Osteoblast (primary cell): ENCODE data around the gene MIPOL1. TPM values are rescaled to one million over a fixed set of nuclear protein-coding genes. Genes with fewer than 3 reads are reported as not detected.
"Not testable (repeated sequence)": the region's sequence is repeated elsewhere in the genome, so short reads cannot be mapped to it uniquely, and the experiment has no call there.

Source experiments
- DNase-seq: peaks from one replicate; pipeline ENCODE4 v3.0.0; 2011; ENCODE audit warnings: low spot score, mixed read lengths; ENCODE audit not compliant: insufficient read length; ENCODE audit errors: missing footprints
- H2AFZ ChIP-seq: 2 replicates; pipeline ENCODE4 v1.6.0; 2011; ENCODE audit warnings: mild to moderate bottlenecking, low read length
- H3K27ac ChIP-seq: 2 replicates; pipeline ENCODE4 v1.5.1; 2011; ENCODE audit warnings: mild to moderate bottlenecking, low read depth, low read length, moderate library complexity
- H3K27me3 ChIP-seq: 2 replicates; pipeline ENCODE4 v1.6.0; 2012; ENCODE audit warnings: mild to moderate bottlenecking, control low read depth, inconsistent platforms, low read length, moderate library complexity; ENCODE audit not compliant: insufficient read depth
- H3K36me3 ChIP-seq: 2 replicates; pipeline ENCODE4 v1.5.1; 2011; ENCODE audit warnings: mild to moderate bottlenecking, low read length, control low read depth, moderate library complexity; ENCODE audit not compliant: insufficient read depth
- H3K4me1 ChIP-seq: 2 replicates; pipeline ENCODE4 v1.5.1; 2011; ENCODE audit warnings: mild to moderate bottlenecking, low read length, control low read depth, moderate library complexity; ENCODE audit not compliant: insufficient read depth
- H3K4me2 ChIP-seq: 2 replicates; pipeline ENCODE4 v1.6.0; 2011; ENCODE audit warnings: mild to moderate bottlenecking, low read length; ENCODE audit not compliant: insufficient read depth
- H3K4me3 ChIP-seq: fragments of 200-600 bp; sonication (generic); 3 replicates; pipeline ENCODE4 v1.5.1; 2012; ENCODE audit warnings: mild to moderate bottlenecking, low read length, inconsistent platforms; ENCODE audit not compliant: insufficient read depth
- H3K79me2 ChIP-seq: 2 replicates; pipeline ENCODE4 v1.6.0; 2012; ENCODE audit warnings: mild to moderate bottlenecking, low read length, control low read depth, inconsistent platforms; ENCODE audit not compliant: insufficient read depth
- H3K9me3 ChIP-seq: 2 replicates; pipeline ENCODE4 v1.5.1; 2011; ENCODE audit warnings: low read depth, low read length, control low read depth
- H4K20me1 ChIP-seq: 2 replicates; pipeline ENCODE4 v1.6.0; 2012; ENCODE audit warnings: mild to moderate bottlenecking, low read length, control low read depth; ENCODE audit not compliant: insufficient read depth
- total RNA-seq: library from RNA; depleted of rRNA; stranded (reverse); fragments of >200 nt; gene quantifications from 2 replicates; pipeline ENCODE4 v1.2.3, GENCODE V29; 2012
- TF ChIP-seq, protein P1 (sequence below): IDR thresholded peaks from 2 replicates; pipeline ENCODE4 v1.5.1; 2011; ENCODE audit warnings: mild to moderate bottlenecking, low read depth, low read length, moderate library complexity; ENCODE audit errors: extremely low read depth

MIPOL1 gene
- total RNA-seq, 1 donor, result 9.0 TPM

DNA sequence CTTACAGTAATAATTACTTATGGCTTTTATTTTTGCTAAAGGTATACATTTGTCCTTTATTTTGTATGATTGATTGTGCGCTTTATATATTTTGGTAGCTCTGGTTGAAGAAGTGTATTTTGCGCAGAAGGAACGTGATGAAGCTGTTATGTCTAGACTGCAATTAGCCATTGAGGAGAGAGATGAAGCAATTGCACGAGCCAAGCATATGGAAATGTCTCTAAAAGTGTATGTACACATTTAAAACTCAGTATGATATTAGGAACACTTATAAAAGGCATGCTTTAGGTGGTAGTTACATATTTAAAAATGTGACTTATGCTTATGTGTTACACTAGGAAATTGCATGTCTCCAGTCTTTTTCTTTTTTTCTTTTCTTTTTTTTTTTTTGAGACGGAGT, 87.5 kb downstream of the MIPOL1 start:
- H3K4me1 ChIP-seq, result no peaks in the 10 kb centered on the region
- TF ChIP-seq, protein P1, sequence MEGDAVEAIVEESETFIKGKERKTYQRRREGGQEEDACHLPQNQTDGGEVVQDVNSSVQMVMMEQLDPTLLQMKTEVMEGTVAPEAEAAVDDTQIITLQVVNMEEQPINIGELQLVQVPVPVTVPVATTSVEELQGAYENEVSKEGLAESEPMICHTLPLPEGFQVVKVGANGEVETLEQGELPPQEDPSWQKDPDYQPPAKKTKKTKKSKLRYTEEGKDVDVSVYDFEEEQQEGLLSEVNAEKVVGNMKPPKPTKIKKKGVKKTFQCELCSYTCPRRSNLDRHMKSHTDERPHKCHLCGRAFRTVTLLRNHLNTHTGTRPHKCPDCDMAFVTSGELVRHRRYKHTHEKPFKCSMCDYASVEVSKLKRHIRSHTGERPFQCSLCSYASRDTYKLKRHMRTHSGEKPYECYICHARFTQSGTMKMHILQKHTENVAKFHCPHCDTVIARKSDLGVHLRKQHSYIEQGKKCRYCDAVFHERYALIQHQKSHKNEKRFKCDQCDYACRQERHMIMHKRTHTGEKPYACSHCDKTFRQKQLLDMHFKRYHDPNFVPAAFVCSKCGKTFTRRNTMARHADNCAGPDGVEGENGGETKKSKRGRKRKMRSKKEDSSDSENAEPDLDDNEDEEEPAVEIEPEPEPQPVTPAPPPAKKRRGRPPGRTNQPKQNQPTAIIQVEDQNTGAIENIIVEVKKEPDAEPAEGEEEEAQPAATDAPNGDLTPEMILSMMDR, result no peak

DNA sequence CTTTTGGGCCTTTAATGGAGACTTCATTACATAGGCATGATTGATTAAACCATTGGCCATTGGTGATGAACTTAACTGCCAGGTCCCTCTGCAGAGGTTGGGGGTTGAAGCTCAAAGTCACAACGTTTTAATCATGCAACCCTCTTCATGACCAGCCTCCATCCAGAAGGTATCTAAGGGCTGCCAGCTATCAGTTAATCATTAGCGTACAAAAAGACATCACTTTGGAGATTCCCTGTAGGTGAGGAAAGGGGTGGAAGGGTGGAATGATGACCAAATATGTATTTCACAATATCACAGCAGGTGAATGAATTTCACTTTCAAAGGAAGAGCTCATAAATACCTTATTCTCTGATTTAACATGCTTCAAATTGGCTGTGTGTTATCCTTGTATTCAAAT, 92.0 kb downstream of the MIPOL1 start:
- Histone ChIP-seq H3K4me1 (no peaks in the 10 kb centered on the region), H4K20me1 (no peaks in the 10 kb centered on the region), H3K36me3 (no peaks in the 10 kb centered on the region), H3K27ac (no peak overlapping the region), H3K4me3 (no peak overlapping the region), H3K79me2 (no peaks in the 10 kb centered on the region), H3K9me3 (no peaks in the 10 kb centered on the region), H3K27me3 (no peaks in the 10 kb centered on the region), H3K4me2 (no peak overlapping the region), H2AFZ (no peak overlapping the region)
- DNase-seq, result no peak
- TF ChIP-seq, protein P1, result no peak

More for the DNA sequence above, 87.5 kb downstream of the MIPOL1 start:
- H4K20me1 ChIP-seq, result no peaks in the 10 kb centered on the region
- no peaks in the 10 kb centered on the region for H3K27me3 ChIP-seq
- H3K36me3 ChIP-seq, result no peaks in the 10 kb centered on the region
- no peak overlapping the region for H2AFZ ChIP-seq
- no peak overlapping the region for H3K4me2 ChIP-seq
- H3K4me3 ChIP-seq, result no peak overlapping the region
- no peaks in the 10 kb centered on the region for H3K9me3 ChIP-seq
- H3K79me2 ChIP-seq, result no peaks in the 10 kb centered on the region
- H3K27ac ChIP-seq, result no peak overlapping the region
- no peak for DNase-seq

DNA sequence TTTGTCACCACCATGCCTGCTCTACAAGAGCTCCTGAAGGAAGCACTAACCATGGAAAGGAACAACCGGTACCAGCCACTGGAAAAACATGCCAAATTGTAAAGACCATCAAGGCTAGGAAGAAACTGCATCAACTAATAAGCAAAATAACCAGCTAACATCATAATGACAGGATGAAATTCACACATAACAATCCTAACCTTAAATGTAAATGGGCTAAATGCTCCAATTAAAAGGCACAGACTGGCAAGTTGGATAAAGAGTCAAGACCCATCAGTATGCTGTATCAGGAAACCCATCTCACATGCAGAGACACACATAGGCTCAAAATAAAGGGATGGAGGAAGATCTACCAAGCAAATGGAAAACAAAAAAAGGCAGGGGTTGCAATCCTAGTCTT, 97.5 kb downstream of the MIPOL1 start:
- H4K20me1 ChIP-seq, H3K9me3 ChIP-seq, DNase-seq, H3K79me2 ChIP-seq, H3K27ac ChIP-seq, H3K4me2 ChIP-seq, H3K27me3 ChIP-seq, H3K4me1 ChIP-seq, H2AFZ ChIP-seq, H3K36me3 ChIP-seq, H3K4me3 ChIP-seq: not testable (repeated sequence)

DNA sequence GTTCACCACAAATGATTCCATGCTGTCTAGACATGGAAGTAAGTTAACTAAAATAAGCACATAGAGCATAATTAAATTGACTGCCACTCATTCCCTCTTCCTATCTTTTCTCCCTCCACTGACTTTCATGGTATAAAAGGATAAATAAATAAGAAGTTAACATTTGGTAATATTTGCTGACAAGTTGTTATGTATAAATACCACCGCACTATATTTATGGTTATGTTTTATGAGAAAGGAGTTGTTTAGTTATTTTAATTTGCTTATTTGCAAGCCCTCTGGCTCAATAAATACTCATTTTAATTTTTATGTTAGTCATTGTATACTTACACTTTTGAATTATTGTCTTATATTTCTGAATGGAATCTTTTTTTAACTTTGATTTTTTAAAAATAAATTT, 113.5 kb downstream of the MIPOL1 start:
- no peak overlapping the region for H3K27ac ChIP-seq
- H3K4me3 ChIP-seq, result no peak overlapping the region
- no peaks in the 10 kb centered on the region for H3K79me2 ChIP-seq
- TF ChIP-seq, protein P1, result no peak
- no peaks in the 10 kb centered on the region for H3K9me3 ChIP-seq
- DNase-seq, result no peak
- H3K36me3 ChIP-seq, result no peaks in the 10 kb centered on the region
- H3K27me3 ChIP-seq, result no peaks in the 10 kb centered on the region
- no peaks in the 10 kb centered on the region for H4K20me1 ChIP-seq
- H2AFZ ChIP-seq, result no peak overlapping the region
- no peaks in the 10 kb centered on the region for H3K4me1 ChIP-seq
- H3K4me2 ChIP-seq, result no peak overlapping the region
